Ovary (tissue), 3 donors: ENCODE measurements around the gene FREM2.

ENCODE experiments used
- EP300 ChIP-seq: sonication (generic); formaldehyde crosslinking; IDR thresholded peaks from one replicate; pipeline ENCODE4 v1.6.1; 2017; ENCODE audit warnings: antibody characterized with exemption
- POLR2A ChIP-seq: fragments of 450-650 bp; IDR thresholded peaks from one replicate; pipeline ENCODE4 v1.6.1; 2017; ENCODE audit warnings: antibody characterized with exemption, mild to moderate bottlenecking, moderate library complexity
- TF ChIP-seq, protein P1 (sequence below), 3 donors: fragments of 450-650 bp in 2 of 3; fragments of 200-600 bp in 1 of 3; IDR thresholded peaks; one replicate each; pipeline versions ENCODE4 v1.5.1 to v1.8.0; 2016 to 2022; ENCODE audit warnings: antibody characterized with exemption in 3 of 3, mild to moderate bottlenecking in 1 of 3
- donor health status: DM: no; HTN: no; CAD: no.

- no peak for TF ChIP-seq EP300
- TF ChIP-seq, protein P1, sequence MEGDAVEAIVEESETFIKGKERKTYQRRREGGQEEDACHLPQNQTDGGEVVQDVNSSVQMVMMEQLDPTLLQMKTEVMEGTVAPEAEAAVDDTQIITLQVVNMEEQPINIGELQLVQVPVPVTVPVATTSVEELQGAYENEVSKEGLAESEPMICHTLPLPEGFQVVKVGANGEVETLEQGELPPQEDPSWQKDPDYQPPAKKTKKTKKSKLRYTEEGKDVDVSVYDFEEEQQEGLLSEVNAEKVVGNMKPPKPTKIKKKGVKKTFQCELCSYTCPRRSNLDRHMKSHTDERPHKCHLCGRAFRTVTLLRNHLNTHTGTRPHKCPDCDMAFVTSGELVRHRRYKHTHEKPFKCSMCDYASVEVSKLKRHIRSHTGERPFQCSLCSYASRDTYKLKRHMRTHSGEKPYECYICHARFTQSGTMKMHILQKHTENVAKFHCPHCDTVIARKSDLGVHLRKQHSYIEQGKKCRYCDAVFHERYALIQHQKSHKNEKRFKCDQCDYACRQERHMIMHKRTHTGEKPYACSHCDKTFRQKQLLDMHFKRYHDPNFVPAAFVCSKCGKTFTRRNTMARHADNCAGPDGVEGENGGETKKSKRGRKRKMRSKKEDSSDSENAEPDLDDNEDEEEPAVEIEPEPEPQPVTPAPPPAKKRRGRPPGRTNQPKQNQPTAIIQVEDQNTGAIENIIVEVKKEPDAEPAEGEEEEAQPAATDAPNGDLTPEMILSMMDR (IDR thresholded peaks at IDR 0.05), result no peak
- TF ChIP-seq POLR2A, result no peak
Measured at GRCh38 chr13:38758277-38758676, 71.4 kb downstream of the FREM2 start.
